Fibroblast of mammary gland (primary cell): ENCODE data around the gene GPC6.

Experiments
- DNase-seq: peaks from one replicate; pipeline ENCODE4 v3.0.0-alpha.2; 2010; ENCODE audit warnings: low read depth
- H3K4me3 ChIP-seq: 2 replicates; pipeline ENCODE4 v1.5.1; 2011; ENCODE audit warnings: low read depth, mild to moderate bottlenecking, low read length, moderate library complexity; ENCODE audit not compliant: control insufficient read depth
- TF ChIP-seq, protein P1 (sequence below): conservative IDR thresholded peaks from 2 replicates; pipeline ENCODE4 v1.5.1; 2011; ENCODE audit warnings: low read depth, low read length, inconsistent platforms; ENCODE audit not compliant: control insufficient read depth, insufficient read depth

GPC6 gene

GRCh38 chr13:93762708-93763426 is 536.3 kb downstream of the GPC6 start:
- DNase-seq: no peak

GRCh38 chr13:93765062-93765461 is 538.5 kb downstream of the GPC6 start:
- TF ChIP-seq, protein P1, sequence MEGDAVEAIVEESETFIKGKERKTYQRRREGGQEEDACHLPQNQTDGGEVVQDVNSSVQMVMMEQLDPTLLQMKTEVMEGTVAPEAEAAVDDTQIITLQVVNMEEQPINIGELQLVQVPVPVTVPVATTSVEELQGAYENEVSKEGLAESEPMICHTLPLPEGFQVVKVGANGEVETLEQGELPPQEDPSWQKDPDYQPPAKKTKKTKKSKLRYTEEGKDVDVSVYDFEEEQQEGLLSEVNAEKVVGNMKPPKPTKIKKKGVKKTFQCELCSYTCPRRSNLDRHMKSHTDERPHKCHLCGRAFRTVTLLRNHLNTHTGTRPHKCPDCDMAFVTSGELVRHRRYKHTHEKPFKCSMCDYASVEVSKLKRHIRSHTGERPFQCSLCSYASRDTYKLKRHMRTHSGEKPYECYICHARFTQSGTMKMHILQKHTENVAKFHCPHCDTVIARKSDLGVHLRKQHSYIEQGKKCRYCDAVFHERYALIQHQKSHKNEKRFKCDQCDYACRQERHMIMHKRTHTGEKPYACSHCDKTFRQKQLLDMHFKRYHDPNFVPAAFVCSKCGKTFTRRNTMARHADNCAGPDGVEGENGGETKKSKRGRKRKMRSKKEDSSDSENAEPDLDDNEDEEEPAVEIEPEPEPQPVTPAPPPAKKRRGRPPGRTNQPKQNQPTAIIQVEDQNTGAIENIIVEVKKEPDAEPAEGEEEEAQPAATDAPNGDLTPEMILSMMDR: no peak
- no peak overlapping the region for H3K4me3 ChIP-seq
- no peak for DNase-seq

More at GRCh38 chr13:93762708-93763426, 536.3 kb downstream of the GPC6 start:
- TF ChIP-seq, protein P1: no peak
- no peak overlapping the region for H3K4me3 ChIP-seq

DNA sequence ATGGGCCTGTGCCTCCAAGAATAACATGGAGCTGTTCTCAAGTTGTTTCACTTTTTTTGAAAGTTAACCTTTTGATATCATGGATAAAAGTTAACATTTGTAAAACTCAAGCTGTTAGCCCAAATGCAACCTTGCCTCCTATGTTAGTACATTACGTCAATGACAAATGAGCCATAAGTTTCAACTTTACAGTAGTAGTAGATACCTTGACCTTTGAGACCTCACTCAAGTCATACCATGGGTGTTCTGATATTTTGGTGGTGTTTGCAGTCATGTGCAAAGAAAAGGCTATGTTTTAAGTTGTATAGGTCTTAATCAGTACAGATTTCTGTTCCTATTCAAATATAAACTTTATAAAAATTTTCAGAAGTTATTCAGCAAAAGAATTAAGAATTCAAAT is 539.2 kb downstream of the GPC6 start:
- no peak overlapping the region for H3K4me3 ChIP-seq
- DNase-seq: no peak
- TF ChIP-seq, protein P1: no peak

DNA sequence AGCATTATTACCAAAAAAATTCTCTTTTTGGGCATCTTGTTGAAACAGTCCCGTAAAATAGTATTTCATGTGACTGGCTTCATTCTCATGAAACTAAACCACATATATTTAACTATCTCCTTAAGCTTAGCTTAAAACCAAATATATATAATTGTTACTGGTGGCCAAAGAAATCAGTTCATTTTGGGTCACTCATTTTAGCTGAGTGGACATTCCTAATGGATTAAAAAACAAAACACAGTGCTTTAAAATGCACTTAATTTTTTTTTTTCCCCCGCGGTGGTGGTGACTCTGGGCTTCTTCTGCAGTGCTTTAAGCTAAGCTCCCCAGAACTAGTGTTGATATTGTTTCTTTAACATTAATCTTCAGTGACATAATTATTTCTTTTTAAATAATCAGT is 540.1 kb downstream of the GPC6 start:
- no peak overlapping the region for H3K4me3 ChIP-seq
- TF ChIP-seq, protein P1: no peak
- no peak for DNase-seq

DNA sequence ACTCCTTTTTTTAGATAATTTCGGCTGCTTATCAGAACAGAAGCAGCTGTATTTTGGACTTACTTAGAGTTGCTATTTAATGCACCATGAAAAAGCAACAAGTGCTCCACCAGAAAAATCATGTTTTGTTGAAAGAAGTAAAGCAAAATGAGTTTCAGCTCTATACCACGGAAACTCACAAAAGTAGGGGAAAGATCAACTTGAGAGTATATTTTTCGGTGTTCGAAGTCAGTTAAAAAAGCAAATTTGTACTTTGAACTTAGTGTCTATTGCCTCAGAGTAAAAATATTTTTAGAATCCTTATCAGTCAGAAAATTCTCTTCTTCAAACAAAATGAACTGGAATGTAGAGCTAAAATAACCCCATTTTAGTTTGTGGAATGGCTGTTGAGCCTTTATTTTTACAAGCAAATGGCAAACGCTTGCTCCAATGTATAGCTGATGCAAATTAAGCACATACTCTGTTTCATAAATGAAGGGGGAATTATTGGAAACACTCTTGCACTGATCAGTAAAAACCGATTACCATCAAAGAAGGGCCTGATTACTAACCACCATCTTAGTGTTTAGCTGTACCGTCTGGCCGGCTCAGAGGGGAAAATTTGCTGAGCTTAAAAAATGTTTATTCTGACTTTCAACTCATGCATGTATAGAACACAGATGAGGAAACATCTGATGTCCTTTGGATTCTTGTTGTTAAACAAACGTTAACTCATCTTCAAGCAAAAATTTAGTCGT is 540.7 kb downstream of the GPC6 start:
- DNase-seq: no peak
- H3K4me3 ChIP-seq: no peak overlapping the region
- TF ChIP-seq, protein P1: no peak

DNA sequence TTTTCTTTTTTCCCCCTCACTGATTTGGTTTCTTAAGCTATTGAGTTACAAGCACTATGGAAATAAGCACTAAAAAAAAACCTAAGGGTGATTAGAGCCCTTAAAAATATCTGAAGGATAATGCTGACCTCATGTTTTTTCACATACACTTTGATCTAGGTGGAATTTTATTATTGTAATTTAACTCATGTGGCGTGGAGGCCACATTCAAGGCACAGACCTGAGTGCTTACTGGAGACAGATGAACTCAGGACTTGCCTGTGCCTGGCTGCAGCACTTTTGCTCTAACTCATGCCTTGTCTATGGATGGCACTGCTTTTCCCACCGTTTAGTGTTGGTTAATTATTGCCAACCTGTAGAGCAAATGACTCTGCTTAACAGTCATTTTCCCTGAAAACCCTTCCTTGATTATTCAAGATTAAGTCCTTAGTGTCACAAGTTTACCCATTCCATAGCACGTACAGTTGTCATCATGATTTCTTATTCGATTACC is 541.4 kb downstream of the GPC6 start:
- TF ChIP-seq, protein P1: no peak
- DNase-seq: no peak

DNA sequence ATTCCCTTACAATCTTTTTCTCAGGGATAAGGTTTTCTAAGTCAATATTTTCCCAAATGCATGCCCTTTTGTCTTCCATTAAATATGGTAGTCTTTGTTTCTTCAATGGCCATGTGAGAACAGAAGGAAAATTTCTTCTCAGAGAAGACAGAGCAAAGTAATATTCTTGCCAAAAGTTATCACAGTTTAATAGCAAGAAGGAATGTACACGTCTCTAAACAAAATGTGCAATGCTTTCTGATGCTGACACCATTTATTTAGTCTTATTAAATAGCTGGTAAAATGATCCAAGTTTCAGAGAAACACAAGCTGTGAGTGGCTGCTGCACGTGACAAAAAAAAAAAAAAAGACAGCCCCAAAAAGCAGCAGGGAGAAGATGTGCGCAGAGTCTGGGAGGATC is 542.5 kb downstream of the GPC6 start:
- TF ChIP-seq, protein P1: no peak
- H3K4me3 ChIP-seq: no peak overlapping the region
- no peak for DNase-seq

More for the DNA sequence above, 541.4 kb downstream of the GPC6 start:
- H3K4me3 ChIP-seq: no peak overlapping the region
